ENCODE results near the gene KCTD16. TPM values are rescaled to one million over a fixed set of nuclear protein-coding genes. Genes with fewer than 3 reads are reported as not detected.

The KCTD16 gene
- total RNA-seq, 4 donors from 2014 or later, result under 0.01 to 1.7 (median 0.18) TPM

GRCh38 chr5:144162686-144163085 lies 8.0 kb upstream of the KCTD16 start:
- Histone ChIP-seq H3K27me3 (no peaks in the 10 kb centered on the region), H3K4me1 (no peaks in the 10 kb centered on the region), H3K27ac (no peak overlapping the region), H3K36me3 (peaks cover 0 to 82% (median 0%) of the 10 kb centered on the region in 3 donors), H3K9me3 (no peaks in the 10 kb centered on the region), H3K4me3 (no peak overlapping the region)
- no peak for TF ChIP-seq CTCF (IDR thresholded peaks at IDR 0.05)
- no peak for TF ChIP-seq POLR2A (IDR thresholded peaks at IDR 0.05)
- no peak for DNase-seq

GRCh38 chr5:144166696-144167095 lies 4.0 kb upstream of the KCTD16 start:
- TF ChIP-seq CTCF (IDR thresholded peaks at IDR 0.05), result no peak
- TF ChIP-seq POLR2A (IDR thresholded peaks at IDR 0.05), result no peak
- Histone ChIP-seq H3K36me3 (peaks cover 0 to 51% (median 0%) of the 10 kb centered on the region in 3 donors), H3K9me3 (no peaks in the 10 kb centered on the region)

GRCh38 chr5:144167998-144168397 lies 2.7 kb upstream of the KCTD16 start:
- Histone ChIP-seq H3K4me3 (no peak overlapping the region), H3K4me1 (peaks cover 0 to 19% (median 0%) of the 10 kb centered on the region in 4 donors), H3K27ac (no peak overlapping the region), H3K27me3 (no peaks in the 10 kb centered on the region), H3K36me3 (peaks cover 0 to 38% (median 0%) of the 10 kb centered on the region in 3 donors), H3K9me3 (no peaks in the 10 kb centered on the region)
- DNase-seq, result no peak
- TF ChIP-seq POLR2A (IDR thresholded peaks at IDR 0.05) (no peak), CTCF (IDR thresholded peaks at IDR 0.05) (no peak)

More at GRCh38 chr5:144166696-144167095, 4.0 kb upstream of the KCTD16 start:
- no peaks in the 10 kb centered on the region for H3K27me3 ChIP-seq
- H3K4me1 ChIP-seq, result peaks cover 0 to 19% (median 0%) of the 10 kb centered on the region in 4 donors
- H3K27ac ChIP-seq, result no peak overlapping the region
- no peak overlapping the region for H3K4me3 ChIP-seq
- DNase-seq, result no peak

GRCh38 chr5:144169904-144170275 lies 783 bp upstream of the KCTD16 start:
- TF ChIP-seq CTCF (IDR thresholded peaks at IDR 0.05), result no peak
- TF ChIP-seq POLR2A (IDR thresholded peaks at IDR 0.05), result no peak
- DNase-seq, result no peak
- H3K4me3 ChIP-seq, result peak overlapping the region; percentile 58 to 92 (median 76)
- H3K36me3 ChIP-seq, result peaks cover 0 to 19% (median 0%) of the 10 kb centered on the region in 3 donors
- peaks cover 0 to 19% (median 0%) of the 10 kb centered on the region in 4 donors for H3K4me1 ChIP-seq
- H3K9me3 ChIP-seq, result no peaks in the 10 kb centered on the region
- peak overlapping the region; percentile 78 to 84 (median 81) for H3K27ac ChIP-seq
- no peaks in the 10 kb centered on the region for H3K27me3 ChIP-seq

GRCh38 chr5:144173766-144174165 lies 3.1 kb downstream of the KCTD16 start:
- Histone ChIP-seq H3K4me3 (no peak overlapping the region), H3K36me3 (no peaks in the 10 kb centered on the region), H3K27ac (no peak overlapping the region), H3K27me3 (no peaks in the 10 kb centered on the region), H3K9me3 (no peaks in the 10 kb centered on the region), H3K4me1 (peaks cover 0 to 10% (median 0%) of the 10 kb centered on the region in 4 donors)
- no peak for DNase-seq
- TF ChIP-seq CTCF (IDR thresholded peaks at IDR 0.05), result no peak
- TF ChIP-seq POLR2A (IDR thresholded peaks at IDR 0.05), result no peak

GRCh38 chr5:144177548-144177947 lies 6.9 kb downstream of the KCTD16 start:
- no peak overlapping the region for H3K4me3 ChIP-seq
- TF ChIP-seq POLR2A (IDR thresholded peaks at IDR 0.05) (no peak), CTCF (IDR thresholded peaks at IDR 0.05) (no peak)
- H3K27ac ChIP-seq, result no peak overlapping the region

More at GRCh38 chr5:144177548-144177947, 6.9 kb downstream of the KCTD16 start:
- Histone ChIP-seq H3K36me3 (no peaks in the 10 kb centered on the region), H3K9me3 (no peaks in the 10 kb centered on the region), H3K4me1 (no peaks in the 10 kb centered on the region), H3K27me3 (no peaks in the 10 kb centered on the region)
- no peak for DNase-seq

Data from Peyer's patch (tissue), 4 donors.